SHP77 treated with DMSO at 0.1 percent for 48 hours (cell line): ENCODE data around the gene RAPGEF4.

Experiments used
- DNase-seq: peaks from one replicate; lab custom pipeline; 2025; lab: John Stamatoyannopoulos, UW

RAPGEF4 gene

GRCh38 chr2:172826522-172826921 is 90.9 kb downstream of the RAPGEF4 start:
- DNase-seq, result no peak

DNA sequence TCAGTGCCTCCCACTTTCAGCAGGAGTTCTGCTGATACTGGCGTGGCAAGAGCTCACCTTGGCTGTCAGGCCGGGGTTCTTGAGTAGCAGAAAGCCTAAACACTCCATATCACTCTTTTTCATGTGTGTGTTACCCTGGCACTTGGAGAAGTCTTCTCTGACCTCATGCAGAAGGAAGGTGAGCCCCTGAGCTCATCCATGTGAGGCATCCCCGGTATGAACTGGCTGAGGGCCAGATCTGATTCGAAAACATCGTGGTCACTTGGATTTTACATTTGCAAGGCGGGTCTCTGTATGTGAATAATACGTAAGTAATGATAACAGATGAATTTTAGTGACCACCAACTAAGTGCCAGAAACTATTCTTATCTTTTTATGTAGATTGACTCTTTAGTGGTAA is 93.6 kb downstream of the RAPGEF4 start:
- DNase-seq, result no peak

DNA sequence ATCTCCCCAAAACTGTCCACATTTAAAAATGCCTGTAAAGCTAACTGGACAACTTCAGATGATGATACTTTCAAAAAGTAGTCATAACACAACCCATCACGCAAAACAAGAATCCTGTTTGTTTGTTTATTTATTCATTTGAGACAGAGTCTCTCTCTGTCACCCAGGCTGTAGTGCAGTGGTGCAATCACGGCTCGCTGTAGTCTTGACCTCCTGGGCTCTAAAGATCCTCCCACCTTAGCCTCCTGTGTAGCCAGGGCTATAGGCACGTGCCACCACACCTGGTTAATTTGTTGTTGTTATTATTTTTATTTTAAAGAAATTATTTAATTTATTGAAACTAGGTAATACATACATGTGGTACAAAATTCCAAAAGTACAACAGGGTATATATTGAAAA is 94.8 kb downstream of the RAPGEF4 start:
- no peak for DNase-seq

DNA sequence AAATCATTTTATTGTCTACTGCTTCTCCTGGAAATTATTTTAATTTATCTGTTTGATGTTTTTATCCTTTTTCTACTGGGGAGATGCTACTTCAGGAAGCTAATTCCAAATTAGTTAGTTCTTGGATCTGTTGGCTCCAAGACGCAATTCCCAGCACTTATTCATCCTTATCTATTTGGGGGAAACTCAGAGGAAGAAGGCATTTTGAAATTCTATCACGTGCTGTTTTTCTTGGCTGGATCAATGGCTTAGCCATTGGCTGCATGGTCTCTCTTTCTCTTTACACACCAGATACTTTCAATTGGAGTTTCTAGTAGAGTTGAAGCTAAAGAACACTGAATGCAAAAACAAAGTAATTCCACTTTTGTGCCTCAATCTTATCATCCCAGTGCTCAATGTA is 98.3 kb downstream of the RAPGEF4 start:
- no peak for DNase-seq

- DNase-seq, result no peak
Measured at GRCh38 chr2:172834881-172835280, 99.2 kb downstream of the RAPGEF4 start.

DNA sequence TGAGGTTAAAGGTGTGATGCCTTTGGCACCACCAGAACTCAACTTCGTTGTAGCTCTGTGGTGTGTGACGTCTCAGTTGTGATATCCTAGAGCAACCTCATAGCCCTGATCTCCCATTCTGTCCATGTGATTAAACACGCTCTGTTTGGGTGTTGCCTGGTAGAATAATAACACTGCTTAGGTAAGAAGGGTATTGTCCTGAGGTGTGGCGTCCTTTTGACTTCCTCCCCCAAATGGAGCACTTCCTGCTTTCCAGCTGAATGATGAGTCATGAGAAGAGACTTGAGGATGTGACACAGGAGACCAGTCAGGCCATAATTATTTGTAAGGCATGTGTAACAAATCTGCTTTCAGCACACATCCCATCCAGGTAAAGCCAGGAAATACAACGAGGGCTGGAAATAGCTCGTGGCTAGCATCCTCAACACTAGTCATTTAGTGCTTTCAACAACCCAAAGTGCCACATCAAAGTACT is 100.7 kb downstream of the RAPGEF4 start:
- DNase-seq, result peak; percentile 3

GRCh38 chr2:172836827-172837226 is 101.2 kb downstream of the RAPGEF4 start:
- DNase-seq, result no peak

- DNase-seq, result no peak
Measured at GRCh38 chr2:172839446-172839845, 103.8 kb downstream of the RAPGEF4 start.

- no peak for DNase-seq
Measured at GRCh38 chr2:172842511-172843265, 107.0 kb downstream of the RAPGEF4 start.

DNA sequence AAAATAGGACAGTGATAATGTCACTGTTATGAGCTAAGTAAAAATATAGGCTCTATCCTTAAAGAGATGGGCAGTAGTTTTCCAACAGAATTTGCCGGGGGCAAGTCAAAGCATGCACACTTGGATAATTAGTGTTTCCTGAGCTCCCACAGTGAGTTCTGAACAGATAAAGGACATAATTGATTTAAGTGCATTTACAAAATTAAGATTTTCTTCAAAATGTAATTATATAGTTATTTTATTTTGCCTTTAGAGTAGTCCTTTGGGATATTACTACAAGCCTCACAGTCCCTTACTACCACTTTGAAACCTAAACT is 107.6 kb downstream of the RAPGEF4 start:
- DNase-seq, result no peak

- no peak for DNase-seq
Measured at GRCh38 chr2:172843902-172844715, 108.5 kb downstream of the RAPGEF4 start.

- DNase-seq, result no peak
Measured at GRCh38 chr2:172845028-172845630, 109.5 kb downstream of the RAPGEF4 start.

- no peak for DNase-seq
Measured at GRCh38 chr2:172846551-172846950, 110.9 kb downstream of the RAPGEF4 start.

DNA sequence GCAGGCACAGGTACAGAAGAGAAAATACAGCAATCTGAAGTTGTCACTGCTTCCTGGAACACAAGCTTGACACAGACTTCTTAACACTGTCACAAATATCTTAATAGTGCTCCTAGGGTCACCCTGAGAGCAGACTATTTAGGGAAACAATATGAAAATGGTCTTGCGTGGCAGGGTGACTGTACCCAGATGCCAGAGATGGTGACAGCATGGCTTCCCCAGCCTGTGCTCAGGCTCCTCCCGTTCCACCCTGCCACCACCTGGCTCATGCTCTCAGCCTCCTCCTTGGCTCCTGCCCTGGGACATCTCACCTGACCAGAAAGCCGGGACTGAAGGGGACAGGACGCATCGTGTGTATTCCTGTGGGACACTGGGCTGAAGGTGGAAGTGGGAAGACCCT is 111.5 kb downstream of the RAPGEF4 start:
- DNase-seq, result no peak

- DNase-seq, result no peak
Measured at GRCh38 chr2:172848519-172848918, 112.9 kb downstream of the RAPGEF4 start.

GRCh38 chr2:172849519-172850217 is 114.0 kb downstream of the RAPGEF4 start:
- no peak for DNase-seq

- no peak for DNase-seq
Measured at GRCh38 chr2:172855588-172855987, 119.9 kb downstream of the RAPGEF4 start.

DNA sequence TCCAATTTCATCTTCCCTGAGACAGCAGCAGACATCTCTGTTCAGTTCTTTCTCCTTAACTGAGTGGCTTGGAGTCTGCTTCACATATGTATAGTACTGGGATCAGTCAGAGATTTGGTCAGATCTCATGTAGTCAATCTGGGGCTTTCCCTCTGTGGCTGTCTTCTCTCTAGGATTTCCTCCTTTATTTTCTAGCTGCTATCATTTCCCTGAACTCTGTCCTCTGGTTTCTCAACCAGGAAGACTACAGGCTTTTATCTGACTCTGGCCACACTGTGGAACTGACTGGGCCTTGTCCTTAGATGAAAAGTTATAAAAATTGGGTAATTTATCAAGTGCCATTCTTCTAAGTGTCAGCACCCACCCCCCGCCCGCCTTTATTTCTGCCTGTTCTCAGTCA is 121.0 kb downstream of the RAPGEF4 start:
- no peak for DNase-seq

DNA sequence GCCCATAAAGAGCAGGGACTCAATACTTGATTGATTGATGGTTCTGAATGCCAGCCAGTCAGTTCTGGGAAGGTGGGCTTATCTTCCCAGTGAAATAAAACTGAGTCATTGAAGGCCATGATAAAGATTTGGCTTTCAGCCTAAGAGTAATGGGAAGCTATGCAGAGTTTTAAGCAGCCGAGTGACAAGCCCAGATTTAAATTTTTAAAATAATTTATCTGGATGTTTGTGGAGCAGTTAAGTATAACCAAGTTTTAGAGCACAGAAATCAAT is 122.8 kb downstream of the RAPGEF4 start:
- no peak for DNase-seq

DNA sequence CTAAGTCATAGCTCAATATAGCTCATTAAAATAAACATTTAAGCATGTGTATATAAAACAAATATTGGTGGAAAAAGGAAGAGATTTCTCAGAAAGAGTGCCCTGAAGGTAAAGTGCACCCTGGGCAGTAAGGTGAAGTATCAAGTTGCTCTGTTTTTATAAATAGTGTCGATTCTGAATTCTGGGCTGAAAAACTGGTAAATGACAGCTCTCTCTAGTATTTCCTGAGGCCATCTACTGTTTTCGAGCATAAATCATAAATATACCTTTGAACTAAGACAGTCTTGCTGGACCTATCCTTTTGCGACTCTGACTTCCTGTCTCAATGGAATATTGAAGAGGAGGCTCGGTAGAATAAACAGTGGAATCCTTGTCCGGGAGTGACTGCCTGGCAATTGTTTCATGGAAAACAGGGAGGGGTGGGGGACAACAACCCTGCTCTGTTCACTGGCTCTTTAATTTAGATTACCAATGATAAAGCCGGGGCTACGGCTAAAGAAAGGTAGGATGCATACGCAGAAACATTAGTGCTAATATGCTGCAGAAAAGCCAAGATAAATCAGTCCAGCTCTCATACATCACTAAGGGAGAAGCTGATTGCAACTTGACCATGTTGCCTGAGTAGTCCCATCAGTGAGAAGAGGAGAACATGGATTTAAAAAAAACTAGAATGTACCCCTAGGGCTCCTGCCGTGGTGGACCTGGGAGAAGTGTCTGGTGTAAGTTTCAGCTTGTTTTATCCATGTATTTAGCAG is 124.1 kb downstream of the RAPGEF4 start:
- DNase-seq, result peak; percentile 13

DNA sequence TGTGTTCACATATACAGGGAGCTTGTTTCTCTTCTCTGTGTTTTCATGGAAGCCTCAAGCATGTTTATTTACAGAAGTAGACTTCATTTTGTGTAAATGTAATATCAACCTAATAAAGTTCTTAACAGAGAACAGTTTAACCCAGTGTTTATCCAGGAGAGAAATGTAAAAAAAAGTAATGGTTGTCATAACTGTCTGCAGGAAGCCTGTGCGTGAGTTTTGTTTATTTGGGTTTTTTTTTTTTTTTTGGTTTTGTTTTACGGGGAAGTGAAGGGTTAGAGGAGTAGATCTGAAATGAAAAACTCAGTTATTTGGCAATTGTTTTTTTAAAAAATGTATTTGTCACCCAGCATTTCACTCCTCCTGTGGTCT is 124.7 kb downstream of the RAPGEF4 start:
- no peak for DNase-seq

DNA sequence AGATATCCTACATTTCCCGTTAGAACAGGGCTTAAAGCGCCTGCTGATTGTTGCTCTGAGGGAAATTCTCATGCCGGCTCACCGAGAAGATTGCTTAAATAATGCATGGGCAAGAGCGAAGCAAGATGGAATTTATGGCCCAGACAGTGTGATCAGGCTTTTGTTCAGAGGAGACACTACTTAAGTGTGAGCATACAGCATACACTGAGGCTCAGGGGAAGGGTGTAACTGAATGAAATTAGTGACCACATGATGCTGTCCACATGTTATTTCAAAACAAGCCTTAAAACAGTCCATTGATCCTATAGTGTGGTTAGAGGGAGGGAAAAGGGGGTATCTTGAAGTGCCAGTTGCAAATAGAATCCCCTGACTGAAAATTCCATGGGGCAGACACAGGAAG is 125.5 kb downstream of the RAPGEF4 start:
- DNase-seq, result no peak
